Eye (tissue), 1 donor: ENCODE results near the gene PCK1.
A peak's percentile ranks its signal among the peaks of the same experiment; 100 is the strongest.
"Not testable (repeated sequence)": the region's sequence is repeated elsewhere in the genome, so short reads cannot be mapped to it uniquely, and the experiment has no call there.

ENCODE experiments used
- DNase-seq: peaks from one replicate; pipeline ENCODE4 v3.0.0-alpha.2; 2015

The PCK1 gene

DNA sequence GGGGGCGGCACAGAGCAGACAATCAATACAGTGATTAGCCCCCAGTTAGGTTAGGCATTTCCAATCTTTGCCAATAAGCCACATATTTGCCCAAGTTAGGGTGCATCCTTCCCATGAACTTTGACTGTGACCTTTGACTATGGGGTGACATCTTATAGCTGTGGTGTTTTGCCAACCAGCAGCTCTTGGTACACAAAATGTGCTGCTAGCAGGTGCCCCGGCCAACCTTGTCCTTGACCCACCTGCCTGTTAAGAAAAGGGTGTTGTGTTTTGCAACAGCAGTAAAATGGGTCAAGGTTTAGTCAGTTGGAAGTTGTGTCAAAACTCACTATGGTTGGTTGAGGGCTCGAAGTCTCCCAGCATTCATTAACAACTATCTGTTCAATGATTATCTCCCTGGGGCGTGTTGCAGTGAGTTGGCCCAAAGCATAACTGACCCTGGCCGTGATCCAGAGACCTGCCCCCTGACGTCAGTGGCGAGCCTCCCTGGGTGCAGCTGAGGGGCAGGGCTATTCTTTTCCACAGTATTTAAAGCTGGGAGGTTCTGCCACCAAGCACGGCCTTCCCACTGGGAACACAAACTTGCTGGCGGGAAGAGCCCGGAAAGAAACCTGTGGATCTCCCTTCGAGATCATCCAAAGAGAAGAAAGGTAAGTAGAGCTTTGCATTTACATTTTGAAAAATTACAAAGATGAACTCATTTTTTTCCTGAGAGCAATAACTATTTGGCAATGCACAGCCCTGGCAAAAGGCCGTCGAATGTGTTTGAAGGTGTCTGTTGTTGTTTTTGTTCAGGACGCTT, at the start of gene PCK1:
Gene PCK1 (plus strand): TSS at position 557 of the 802 bp plus-strand sequence. CDS start 302 bp downstream, outside the sequence.
- no peak for DNase-seq

GRCh38 chr20:57511709-57512108, 49.2 kb upstream of the PCK1 start:
- DNase-seq: not testable (repeated sequence)

DNA sequence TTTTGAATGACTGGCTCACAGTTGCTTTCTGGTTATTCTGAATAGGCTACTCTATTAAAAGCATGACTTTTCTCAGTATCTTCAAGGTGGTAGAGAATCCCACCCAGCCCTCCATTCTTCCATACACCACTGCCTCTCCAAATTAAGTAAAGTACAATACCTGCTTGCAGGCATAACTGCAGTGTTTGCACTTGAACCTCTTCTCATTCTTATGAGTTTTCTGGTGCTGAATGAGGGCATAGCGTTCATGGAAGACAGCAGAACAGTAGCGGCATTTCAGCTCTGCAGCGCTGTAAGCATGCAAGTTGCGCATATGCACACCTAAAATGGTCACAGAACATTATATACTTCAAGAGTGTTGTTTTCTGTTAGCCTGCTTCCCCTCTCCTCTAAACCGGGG, 48.5 kb upstream of the PCK1 start:
- DNase-seq: no peak

DNA sequence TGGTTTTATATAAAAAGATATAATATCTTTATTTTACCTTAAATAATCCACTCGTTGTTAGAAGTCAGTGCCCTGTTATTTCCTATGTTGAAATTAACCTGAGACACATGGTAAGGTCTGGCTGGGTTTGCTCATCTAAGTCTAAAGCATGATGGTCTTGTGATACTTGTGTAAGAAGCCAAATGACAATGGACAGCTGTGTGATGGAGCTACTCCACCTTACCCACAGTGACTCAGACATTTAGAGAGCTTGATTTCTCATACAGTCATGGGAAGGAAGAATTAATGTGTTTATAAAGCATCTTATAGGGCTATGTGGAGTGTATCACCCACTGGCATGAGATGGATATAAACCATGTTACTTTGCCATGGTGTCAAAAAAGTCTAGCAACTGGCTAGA, 47.7 kb upstream of the PCK1 start:
- no peak for DNase-seq

DNA sequence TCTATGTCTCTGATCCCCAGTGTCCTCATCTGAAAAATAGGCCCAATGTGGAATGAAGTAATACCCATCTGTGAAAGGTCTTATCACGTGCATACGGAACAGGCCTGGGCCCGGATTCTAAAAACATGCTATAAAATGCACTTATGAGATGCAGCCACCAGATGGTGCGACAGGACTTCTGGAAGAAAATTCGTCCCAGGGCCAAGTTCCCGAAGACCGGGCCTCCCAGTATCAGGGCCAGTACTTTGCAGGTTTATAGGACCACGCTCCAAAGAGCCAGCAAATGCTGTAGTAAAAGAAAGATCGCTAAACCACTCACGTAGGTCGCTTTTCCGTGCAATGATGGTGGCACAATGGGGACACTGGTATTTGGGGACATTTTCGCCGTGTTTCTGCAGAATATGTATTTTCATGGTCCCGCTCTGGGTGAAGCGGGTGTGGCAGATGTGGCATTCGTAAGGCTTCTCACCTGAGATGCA, 46.6 kb upstream of the PCK1 start:
- DNase-seq: peak; percentile 88

- no peak for DNase-seq
Observed at GRCh38 chr20:57517904-57518303, 43.0 kb upstream of the PCK1 start.

DNA sequence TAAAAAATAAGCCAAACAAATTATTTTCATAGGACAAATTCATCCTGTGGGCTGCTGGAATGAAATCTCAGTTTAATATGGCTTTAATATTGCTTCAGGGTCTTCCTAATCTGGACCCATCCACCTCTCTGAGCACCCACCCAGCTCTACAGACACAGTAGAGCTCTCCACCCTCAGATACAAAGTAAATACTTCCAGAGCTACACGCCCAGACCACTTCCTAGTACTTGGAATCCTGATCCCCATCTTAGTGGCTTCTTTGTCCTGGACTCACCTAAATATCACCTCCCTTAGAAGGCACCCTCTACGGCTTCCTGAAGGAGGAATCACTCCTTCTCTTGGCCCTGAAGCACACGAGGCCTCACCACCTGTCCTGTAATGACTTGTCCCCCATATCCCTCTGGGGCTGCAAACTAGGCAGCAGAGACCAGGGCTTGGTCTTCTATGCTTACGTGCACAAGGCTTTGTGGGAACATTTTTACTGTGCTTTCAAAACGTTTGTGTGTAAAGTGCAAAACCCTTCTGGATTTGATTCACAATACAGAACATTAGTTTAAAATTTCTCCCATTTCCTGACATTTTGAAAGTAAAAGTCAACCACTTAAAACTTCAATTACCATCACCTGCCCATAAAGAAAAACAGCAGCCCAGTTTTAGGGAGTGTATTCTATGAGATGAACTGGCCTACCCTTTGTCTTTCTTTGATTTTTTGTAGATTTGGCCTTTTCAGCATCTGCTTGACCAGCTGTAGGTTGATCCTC, 38.4 kb upstream of the PCK1 start:
- no peak for DNase-seq

DNA sequence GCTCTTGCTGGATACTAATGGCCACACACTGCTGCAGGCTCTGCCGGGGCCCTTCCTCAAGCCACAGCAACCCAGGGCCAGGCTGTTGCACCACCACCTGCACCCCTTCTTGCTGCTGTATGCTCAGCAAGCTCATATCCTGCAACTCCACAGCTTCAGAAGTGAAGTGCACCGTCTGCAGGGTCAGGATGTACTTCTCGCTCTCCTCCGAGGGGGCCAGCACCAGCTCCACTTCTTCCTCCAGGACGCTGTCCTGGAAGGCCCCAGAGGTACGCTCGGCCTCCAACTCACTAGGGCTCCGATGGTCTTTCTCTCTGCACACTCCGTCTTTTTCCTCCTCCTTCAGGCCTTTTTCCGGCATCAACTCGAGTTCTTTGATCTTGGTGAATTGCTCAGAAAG, 37.1 kb upstream of the PCK1 start:
- no peak for DNase-seq

GRCh38 chr20:57524511-57525176, 36.3 kb upstream of the PCK1 start, which contains the start of gene CTCFL:
TSS of gene CTCFL (minus strand) at chr20:57525140. CDS start at chr20:57524205, 935 bp downstream.
- DNase-seq: no peak

GRCh38 chr20:57525328-57526086, 35.4 kb upstream of the PCK1 start:
- no peak for DNase-seq

- DNase-seq: no peak
Observed at GRCh38 chr20:57526087-57526884, 34.6 kb upstream of the PCK1 start.

DNA sequence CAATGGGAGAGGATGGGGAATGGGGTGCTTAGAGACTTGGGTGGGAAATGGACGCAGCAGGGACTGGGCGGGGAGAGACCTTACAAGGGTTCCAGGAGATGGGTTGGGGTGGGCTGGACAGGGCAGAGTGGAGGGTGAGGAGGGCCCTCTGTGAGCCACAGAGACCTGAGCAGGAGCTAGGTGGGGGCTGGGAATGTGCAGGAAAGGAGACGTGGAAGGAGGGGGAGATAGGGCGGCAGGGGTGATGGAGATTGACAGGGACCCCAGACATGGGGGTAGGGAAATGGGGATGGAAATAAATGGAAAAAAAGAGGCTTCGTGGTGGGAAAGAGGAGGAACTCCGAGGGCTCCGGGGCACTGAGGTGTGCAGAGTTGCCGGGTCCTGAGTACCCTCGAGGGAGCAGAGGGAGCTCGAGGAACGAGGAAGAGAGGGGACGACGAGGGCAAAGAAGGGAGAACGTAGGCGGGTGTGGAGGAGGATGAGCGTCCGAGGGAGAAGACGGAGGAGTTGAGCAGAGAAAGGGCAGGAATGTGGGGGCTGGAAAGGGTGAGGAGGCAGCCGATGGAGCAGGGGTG, 33.9 kb upstream of the PCK1 start:
- no peak for DNase-seq

GRCh38 chr20:57527728-57528127, 33.2 kb upstream of the PCK1 start:
- DNase-seq: no peak

DNA sequence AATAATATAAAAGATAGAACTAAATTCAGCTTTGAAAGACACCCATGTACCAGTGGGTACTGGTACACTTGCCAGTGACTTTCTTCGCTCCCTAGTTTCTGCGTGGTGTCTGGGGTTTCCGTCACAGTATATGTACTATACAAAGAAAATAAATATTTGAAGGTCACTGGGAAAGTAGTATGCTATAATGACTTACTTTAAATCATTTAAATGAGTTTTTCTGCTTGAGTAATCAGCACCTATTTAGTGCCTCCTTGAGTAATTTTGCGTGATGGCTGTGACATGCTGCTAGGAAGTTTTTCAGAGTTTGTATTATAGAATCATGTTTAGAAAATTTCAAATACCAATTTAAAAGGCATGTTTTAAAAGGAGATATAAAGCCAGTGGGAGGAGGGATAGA, 32.8 kb upstream of the PCK1 start:
- DNase-seq: no peak

GRCh38 chr20:57529160-57529585, 31.7 kb upstream of the PCK1 start:
- no peak for DNase-seq

- no peak for DNase-seq
Observed at GRCh38 chr20:57529810-57530209, 31.1 kb upstream of the PCK1 start.

DNA sequence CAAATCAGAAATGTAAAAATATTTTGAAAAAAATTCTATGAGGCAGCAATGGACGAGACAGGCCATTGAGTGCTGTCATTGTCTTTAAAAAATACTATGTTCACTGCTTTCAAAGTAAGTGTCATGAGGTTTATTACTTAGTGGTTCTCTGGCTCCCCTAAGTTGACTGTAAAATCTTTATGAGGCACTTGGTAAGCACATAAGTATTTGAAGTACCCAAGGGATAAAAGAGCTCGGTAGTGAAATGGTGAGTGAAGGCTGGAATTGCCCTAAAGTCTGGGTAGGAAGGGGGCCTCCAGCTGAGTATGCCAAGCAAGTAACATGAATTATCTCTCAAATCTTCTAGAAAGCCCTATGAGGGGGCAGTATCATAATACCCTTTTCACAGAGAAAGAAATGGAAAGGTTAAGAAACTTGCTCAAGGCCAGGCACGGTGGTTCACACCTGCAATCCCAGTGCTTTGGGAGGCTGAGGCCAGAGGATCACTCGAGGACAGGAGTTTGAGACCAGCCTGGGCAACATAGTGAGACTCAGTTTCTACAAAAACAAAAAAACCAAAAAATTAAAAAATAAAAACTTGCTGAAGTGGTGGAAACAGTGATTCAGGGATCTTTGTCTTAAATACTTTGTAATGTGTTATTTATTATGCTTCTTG, 30.5 kb upstream of the PCK1 start:
- DNase-seq: no peak

DNA sequence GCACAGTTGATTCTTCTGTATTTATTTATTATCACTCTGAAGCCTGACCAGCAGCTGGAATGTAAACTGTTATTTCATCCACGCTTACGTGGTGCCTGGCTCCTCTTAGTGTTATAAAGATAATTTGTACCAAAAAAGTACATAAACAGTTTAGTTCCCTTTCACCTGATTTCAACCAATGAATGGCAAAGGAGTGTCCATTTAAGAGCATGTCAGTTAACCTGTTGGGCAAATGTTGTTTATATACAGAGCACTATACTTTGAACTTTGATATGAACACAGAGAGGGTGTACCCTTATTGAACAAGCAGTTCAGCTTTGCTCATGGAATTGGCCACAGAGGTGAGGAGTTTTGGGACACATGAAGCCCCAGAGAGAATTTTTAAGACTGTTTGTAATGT, 28.8 kb upstream of the PCK1 start:
- DNase-seq: no peak

DNA sequence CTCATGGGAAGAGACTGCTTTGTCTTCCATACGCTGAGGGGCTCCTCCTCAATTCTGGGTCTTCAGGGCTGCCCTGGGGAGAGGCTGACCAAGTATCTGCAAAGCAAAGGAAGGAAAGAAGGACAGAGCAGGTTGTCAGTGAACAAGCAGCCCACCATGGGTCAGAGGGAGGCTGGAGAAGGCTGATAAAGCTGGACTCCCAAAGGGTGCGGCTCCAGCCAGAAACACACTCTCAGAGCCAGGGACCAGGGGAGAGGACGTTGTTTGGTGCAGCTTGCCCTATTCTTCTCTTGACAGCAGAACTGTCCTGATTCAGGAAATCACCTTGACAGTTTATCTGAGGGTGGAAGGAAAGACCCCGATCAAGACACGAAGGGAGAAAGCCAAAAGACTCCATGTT, 25.6 kb upstream of the PCK1 start:
- no peak for DNase-seq

- DNase-seq: no peak
Observed at GRCh38 chr20:57536120-57536708, 24.7 kb upstream of the PCK1 start.
